Smooth muscle cell (in vitro differentiated cells): ENCODE data around the gene METTL9. TPM values are rescaled to one million over a fixed set of nuclear protein-coding genes. Genes with fewer than 3 reads are reported as not detected.
"Not testable (repeated sequence)": the region's sequence is repeated elsewhere in the genome, so short reads cannot be mapped to it uniquely, and the experiment has no call there.

ENCODE experiments used
- DNase-seq: peaks from one replicate; lab custom pipeline; 2025; ENCODE audit not compliant: unreplicated experiment; lab: John Stamatoyannopoulos, UW
- H2AFZ ChIP-seq: fragments of 200-600 bp; sonication (generic); 2 replicates; pipeline ENCODE4 v1.6.0; 2016; ENCODE audit warnings: antibody characterized with exemption, low read depth, mild to moderate bottlenecking
- H3F3A ChIP-seq: fragments of 200-600 bp; sonication (generic); 2 replicates; pipeline ENCODE4 v1.6.0; 2017; ENCODE audit warnings: antibody characterized with exemption, low read depth
- H3K27ac ChIP-seq: fragments of 200-600 bp; sonication (generic); 2 replicates; pipeline ENCODE4 v1.5.1; 2016; ENCODE audit warnings: low read depth, mild to moderate bottlenecking
- H3K27me3 ChIP-seq: fragments of 200-600 bp; sonication (generic); 2 replicates; pipeline ENCODE4 v1.6.1; 2016; ENCODE audit warnings: low read depth, mild to moderate bottlenecking
- H3K36me3 ChIP-seq: fragments of 200-600 bp; sonication (generic); 2 replicates; pipeline ENCODE4 v1.5.1; 2016; ENCODE audit warnings: low read depth
- H3K4me1 ChIP-seq: fragments of 200-600 bp; sonication (generic); 2 replicates; pipeline ENCODE4 v1.5.1; 2016; ENCODE audit warnings: low read depth
- H3K4me2 ChIP-seq: fragments of 200-600 bp; sonication (generic); 2 replicates; pipeline ENCODE4 v1.6.0; 2016; ENCODE audit warnings: mild to moderate bottlenecking
- H3K4me3 ChIP-seq: fragments of 200-600 bp; sonication (generic); 2 replicates; pipeline ENCODE4 v1.5.1; 2016; ENCODE audit warnings: mild to moderate bottlenecking
- H3K79me2 ChIP-seq: fragments of 200-600 bp; sonication (generic); 2 replicates; pipeline ENCODE4 v1.6.0; 2016; ENCODE audit warnings: low read depth, mild to moderate bottlenecking
- H3K9ac ChIP-seq: fragments of 200-600 bp; sonication (generic); 2 replicates; pipeline ENCODE4 v1.6.0; 2016; ENCODE audit warnings: low read depth
- H3K9me3 ChIP-seq: fragments of 200-600 bp; sonication (generic); replicated peaks from 2 replicates; pipeline ENCODE4 v1.5.1; 2016; ENCODE audit warnings: low read depth
- H4K20me1 ChIP-seq: fragments of 200-600 bp; sonication (generic); 2 replicates; pipeline ENCODE4 v1.6.0; 2016; ENCODE audit warnings: low read depth
- WGBS: methylation state at CpG from one replicate; pipeline ENCODE4 v1.1.7; 2016; ENCODE audit warnings: low lambda C conversion rate; 5-methylcytosine and 5-hydroxymethylcytosine counted together
- polyA plus RNA-seq: library from polyadenylated mRNA; unstranded; fragments of >200 nt; fragmentation: Nextera tagmentation; extraction: Ambion mirVana; gene quantifications from 2 replicates; pipeline ENCODE4 v1.2.1, GENCODE V29; 2016
- total RNA-seq: library from RNA; depleted of rRNA; stranded (reverse); fragments of >200 nt; gene quantifications from 2 replicates; pipeline ENCODE4 v1.2.3, GENCODE V29; 2014
- TF ChIP-seq, protein P1 (sequence below): fragments of 200-600 bp; sonication (generic); IDR thresholded peaks from 2 replicates; pipeline ENCODE4 v1.5.1; 2017; ENCODE audit warnings: borderline replicate concordance, mild to moderate bottlenecking, antibody characterized with exemption; ENCODE audit not compliant: insufficient read depth, poor library complexity, severe bottlenecking

Gene METTL9
- total and polyA plus RNA-seq, 2 experiments from 2014 or later = 97.5 to 157 TPM

DNA sequence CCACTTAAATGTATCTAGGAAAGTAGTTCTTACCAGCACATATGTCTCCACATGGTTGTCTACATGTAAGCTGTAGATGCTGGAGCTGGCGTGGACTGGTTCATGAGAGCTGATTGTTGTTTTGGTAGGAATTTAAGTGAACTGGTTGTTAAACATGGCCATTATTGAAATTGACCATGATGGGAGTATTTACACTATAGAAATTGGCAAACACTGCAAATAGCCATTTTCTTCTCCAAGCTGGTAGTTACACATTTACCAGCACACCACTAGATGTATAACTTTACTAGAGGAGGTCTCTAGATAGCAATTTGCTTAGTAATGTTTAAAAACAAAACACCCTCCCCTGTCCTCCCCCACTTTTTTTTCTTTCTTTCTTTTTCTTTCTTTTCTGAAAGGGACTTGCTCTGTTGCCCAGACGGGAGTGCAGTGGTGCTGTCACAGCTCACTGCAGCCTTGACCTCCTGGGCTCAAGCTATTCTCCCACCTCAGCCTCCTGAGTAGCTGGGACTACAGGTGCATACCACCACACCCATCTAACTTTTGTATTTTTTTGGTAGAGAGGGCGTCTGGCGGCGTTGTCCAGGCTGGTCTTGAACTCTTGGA, 28.8 kb downstream of the METTL9 start:
- H3K4me3 ChIP-seq = no peak overlapping the region
- H3K27me3 ChIP-seq = no peaks in the 10 kb centered on the region
- H3K36me3 ChIP-seq = peaks cover 3% of the 10 kb centered on the region
- peaks cover 9% of the 10 kb centered on the region for H3K79me2 ChIP-seq
- H3K27ac ChIP-seq = peak overlapping the region; percentile 96
- H3K9me3 ChIP-seq = no peaks in the 10 kb centered on the region
- TF ChIP-seq, protein P1, sequence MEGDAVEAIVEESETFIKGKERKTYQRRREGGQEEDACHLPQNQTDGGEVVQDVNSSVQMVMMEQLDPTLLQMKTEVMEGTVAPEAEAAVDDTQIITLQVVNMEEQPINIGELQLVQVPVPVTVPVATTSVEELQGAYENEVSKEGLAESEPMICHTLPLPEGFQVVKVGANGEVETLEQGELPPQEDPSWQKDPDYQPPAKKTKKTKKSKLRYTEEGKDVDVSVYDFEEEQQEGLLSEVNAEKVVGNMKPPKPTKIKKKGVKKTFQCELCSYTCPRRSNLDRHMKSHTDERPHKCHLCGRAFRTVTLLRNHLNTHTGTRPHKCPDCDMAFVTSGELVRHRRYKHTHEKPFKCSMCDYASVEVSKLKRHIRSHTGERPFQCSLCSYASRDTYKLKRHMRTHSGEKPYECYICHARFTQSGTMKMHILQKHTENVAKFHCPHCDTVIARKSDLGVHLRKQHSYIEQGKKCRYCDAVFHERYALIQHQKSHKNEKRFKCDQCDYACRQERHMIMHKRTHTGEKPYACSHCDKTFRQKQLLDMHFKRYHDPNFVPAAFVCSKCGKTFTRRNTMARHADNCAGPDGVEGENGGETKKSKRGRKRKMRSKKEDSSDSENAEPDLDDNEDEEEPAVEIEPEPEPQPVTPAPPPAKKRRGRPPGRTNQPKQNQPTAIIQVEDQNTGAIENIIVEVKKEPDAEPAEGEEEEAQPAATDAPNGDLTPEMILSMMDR = no peak
- peak overlapping the region; percentile 79 for H3K9ac ChIP-seq
- no peak for DNase-seq
- no peak overlapping the region for H2AFZ ChIP-seq
- H3K4me1 ChIP-seq = peaks cover 6% of the 10 kb centered on the region
- no peaks in the 10 kb centered on the region for H4K20me1 ChIP-seq
- peaks cover 23% of the 10 kb centered on the region for H3F3A ChIP-seq
- H3K4me2 ChIP-seq = no peak overlapping the region
- WGBS = 98% methylated on average over 4 of the region's 5 CpGs

DNA sequence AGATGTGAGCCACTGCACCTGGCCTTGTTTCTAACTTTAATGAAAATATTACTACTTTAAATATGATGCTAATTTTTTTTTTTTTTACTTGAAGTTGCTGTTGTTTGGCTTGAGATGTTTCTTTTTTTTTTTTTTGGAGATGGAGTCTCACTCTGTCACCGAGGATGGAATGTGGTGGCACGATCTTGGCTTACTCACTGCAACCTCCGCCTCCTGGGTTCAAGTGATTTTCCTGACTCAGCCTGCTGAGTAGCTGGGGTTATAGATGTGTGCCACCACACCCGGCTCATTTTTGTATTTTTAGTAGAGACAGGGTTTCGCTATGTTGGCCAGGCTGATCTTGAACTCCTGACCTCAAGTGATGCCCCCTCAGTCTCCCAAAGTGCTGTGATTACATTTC, 29.4 kb downstream of the METTL9 start:
- Histone ChIP-seq H3K9ac (no peak overlapping the region), H3K27me3 (no peaks in the 10 kb centered on the region), H3K4me2 (no peak overlapping the region), H4K20me1 (no peaks in the 10 kb centered on the region), H3K36me3 (peaks cover 3% of the 10 kb centered on the region), H3K79me2 (peaks cover 8% of the 10 kb centered on the region), H3K4me3 (no peak overlapping the region), H3K9me3 (no peaks in the 10 kb centered on the region), H3K27ac (peak overlapping the region; percentile 96), H2AFZ (no peak overlapping the region), H3F3A (peaks cover 23% of the 10 kb centered on the region), H3K4me1 (peaks cover 6% of the 10 kb centered on the region)
- DNase-seq = no peak
- 88% methylated on average over 5 of the region's 5 CpGs for WGBS
- TF ChIP-seq, protein P1 = no peak

DNA sequence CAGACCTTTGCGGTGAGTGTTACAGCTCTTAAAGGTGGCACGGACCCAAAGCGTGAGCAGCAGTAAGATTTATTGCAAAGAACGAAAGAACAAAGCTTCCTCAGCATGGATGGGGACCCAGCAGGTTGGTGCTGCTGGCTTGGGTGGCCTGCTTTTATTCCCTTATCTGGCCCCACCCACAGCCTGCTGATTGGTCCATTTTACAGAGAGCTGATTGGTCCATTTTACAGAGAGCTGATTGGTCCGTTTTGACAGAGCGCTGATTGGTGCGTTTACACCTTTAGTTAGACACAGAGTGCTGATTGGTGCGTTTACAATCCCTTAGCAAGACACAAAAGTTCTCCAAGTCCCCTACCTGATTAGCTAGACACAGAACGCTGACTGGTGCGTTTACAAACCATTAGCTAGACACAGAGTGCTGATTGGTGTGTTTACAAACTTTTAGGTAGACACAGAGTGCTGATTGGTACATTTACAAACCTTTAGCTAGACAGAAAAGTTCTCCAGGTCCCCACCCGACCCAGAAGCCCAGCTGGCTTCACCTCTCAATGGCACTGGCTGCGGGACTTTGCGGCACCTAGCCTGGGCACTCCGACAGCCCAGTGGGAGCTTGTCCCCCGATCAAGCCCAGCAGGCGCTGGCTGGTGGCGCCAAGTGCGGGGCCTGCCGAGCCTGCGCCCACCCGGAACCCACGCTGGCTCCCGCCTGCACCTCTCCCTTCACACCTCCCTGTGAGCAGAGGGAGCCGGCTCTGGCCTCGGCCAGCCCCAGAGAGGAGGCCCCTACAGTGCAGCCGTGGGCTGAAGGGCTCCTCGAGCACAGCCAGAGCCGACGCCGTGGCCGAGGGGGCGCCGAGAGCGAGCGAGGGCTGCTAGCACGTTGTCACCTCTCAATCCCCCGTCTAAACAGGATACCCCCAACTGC, 30.5 kb downstream of the METTL9 start:
- H4K20me1 ChIP-seq, H3K4me1 ChIP-seq, H3K4me2 ChIP-seq, DNase-seq, H3K27me3 ChIP-seq, H3K9ac ChIP-seq, H3K36me3 ChIP-seq, H3K79me2 ChIP-seq, H3K4me3 ChIP-seq, H3K9me3 ChIP-seq, H2AFZ ChIP-seq: not testable (repeated sequence)
- H3K27ac ChIP-seq = peak overlapping the region; percentile 64
- whole genome bisulfite sequencing = 97% methylated on average over 33 of the region's 37 CpGs
- H3F3A ChIP-seq = peaks cover 17% of the 10 kb centered on the region

DNA sequence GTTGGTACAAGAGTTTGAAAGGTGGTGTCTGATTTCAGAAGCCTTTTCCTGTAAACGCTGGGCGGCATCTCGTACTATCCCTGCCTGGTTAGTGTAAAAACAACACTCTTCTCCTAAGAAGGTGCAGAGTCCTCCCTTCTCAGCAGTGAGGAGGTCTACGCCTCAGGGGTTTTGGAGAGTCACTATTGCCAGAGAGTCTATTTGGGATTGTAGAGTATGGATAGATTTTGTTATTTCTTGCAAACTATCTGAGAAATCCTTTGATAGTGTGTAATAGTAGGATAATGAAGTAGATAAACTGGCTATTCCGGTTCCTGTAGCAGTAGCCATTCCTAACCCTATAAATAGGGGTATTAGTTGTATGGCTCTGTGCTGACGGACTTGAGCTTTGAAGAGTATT, 31.5 kb downstream of the METTL9 start:
- H3K27ac ChIP-seq = peak overlapping the region; percentile 64

DNA sequence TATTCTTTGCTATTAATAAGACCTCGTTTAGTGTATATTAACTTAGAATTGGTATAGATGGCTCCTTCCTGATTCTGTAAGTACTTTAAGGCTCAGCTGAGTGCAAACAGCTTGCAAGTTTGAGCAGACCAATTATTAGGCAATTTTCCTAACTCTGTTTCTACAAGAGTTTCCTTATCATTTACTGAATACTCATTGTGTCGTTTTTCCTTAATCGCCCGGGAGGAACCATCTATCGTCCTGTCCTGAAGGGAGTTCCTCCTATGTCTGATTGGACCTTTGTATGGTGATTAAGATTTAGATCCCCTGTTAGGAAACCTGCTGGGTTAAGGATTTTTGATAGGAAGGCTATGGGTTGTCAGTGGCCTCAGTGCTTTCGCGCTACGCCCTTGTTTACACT, 32.0 kb downstream of the METTL9 start:
- H3K4me1 ChIP-seq, H2AFZ ChIP-seq, H3F3A ChIP-seq, H3K4me3 ChIP-seq, H3K36me3 ChIP-seq, H3K27me3 ChIP-seq, DNase-seq, H3K27ac ChIP-seq, H3K4me2 ChIP-seq, H3K9me3 ChIP-seq, H4K20me1 ChIP-seq, H3K79me2 ChIP-seq, H3K9ac ChIP-seq: not testable (repeated sequence)
- WGBS = 66% methylated on average over 8 of the region's 8 CpGs

More for the DNA sequence above, 31.5 kb downstream of the METTL9 start:
- not testable (repeated sequence) for H3K36me3 ChIP-seq, H3K9me3 ChIP-seq, H3K9ac ChIP-seq, H3K4me1 ChIP-seq, H3K4me2 ChIP-seq, H3K79me2 ChIP-seq, H4K20me1 ChIP-seq, DNase-seq, H3K27me3 ChIP-seq, H2AFZ ChIP-seq, H3K4me3 ChIP-seq
- peaks cover 12% of the 10 kb centered on the region for H3F3A ChIP-seq
- WGBS = 62% methylated on average over 6 of the region's 6 CpGs

DNA sequence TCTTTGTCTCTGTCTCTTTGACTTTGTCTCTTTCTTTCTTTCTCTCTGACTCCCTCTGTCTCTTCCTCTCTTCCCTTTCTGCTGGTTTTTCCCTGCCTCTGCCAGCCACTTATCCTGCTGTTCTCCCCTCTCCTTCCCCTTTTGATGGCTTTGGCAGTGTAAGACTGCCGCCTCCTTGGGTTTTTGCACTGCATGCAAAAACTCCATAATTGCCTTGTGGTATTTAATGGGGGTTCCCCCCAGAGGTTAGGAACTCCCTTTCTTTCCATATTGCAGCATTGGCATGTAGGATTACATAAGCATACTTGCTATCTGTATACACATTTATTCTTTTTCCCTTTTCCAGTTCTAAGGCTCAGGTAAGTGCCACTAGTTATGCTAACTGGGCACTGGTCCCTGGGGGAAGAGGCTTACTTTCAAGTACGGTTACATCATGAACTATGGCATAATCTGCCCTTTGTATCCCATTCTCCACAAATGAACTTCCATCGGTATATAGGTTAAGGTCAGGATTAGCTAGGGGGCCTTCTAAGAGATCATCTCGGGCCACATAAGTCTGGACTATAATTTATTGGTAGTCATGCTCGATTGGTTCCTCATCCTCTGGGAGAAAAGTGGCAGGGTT, 32.7 kb downstream of the METTL9 start:
- not testable (repeated sequence) for H3K4me1 ChIP-seq, H3K9ac ChIP-seq, H3K4me3 ChIP-seq, H3K4me2 ChIP-seq, H2AFZ ChIP-seq, H3K79me2 ChIP-seq, H3F3A ChIP-seq, H3K27ac ChIP-seq, H3K36me3 ChIP-seq, H3K27me3 ChIP-seq, H4K20me1 ChIP-seq, DNase-seq, H3K9me3 ChIP-seq
- 94% methylated on average over 5 of the region's 5 CpGs for WGBS
